ENCODE data around the gene SCNN1A. TPM values are rescaled to one million over a fixed set of nuclear protein-coding genes. Genes with fewer than 3 reads are reported as not detected.

SCNN1A gene
- under 1 TPM in 1 of 6 experiments, not detected in 5; 0.18 TPM for total RNA-seq (2021; fragmentation: NEBNext Ultra II Directional; extraction: Animal tissue kit (Norgen Biotek cat#: 25700))
- long read RNA-seq: 0 reads

DNA sequence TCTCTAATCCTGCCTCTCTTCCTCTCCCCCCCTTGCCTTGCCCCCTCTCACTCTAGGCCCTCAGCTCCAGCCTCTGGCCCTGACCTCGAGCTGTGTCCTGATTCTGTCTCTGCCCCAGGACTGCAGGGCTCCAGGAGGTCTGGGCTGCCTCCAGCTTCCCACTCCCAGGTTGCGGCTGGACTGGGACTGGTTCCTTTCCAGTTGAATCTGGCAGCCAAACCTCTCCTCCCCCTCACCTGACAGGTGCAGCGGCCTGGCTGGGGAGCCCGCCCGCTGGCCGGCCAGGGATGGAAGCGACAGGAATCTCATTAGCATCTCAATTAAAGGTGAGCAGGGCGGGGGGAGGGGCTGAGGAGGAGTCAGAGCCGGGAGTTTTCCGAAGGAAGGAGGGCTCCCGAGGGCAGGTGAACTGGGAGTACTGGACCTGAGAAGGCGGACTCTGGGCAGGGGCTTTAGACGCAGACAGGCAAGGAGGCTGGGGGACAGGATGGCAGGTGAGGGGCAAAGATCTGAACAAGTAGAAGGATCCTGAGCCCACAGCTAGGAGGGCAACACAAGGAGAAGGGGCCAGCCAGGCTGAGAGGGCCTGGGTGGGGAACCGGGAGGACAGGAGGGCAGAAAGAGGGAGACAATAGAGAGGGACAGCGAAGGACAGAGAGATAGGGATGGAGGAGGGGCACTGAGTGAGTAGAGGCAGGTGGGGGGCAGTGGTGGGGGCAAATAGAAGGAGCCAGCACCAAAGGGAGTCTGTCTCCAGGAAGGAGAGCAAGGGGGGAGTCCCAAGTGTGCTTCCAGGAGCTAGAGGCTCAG, at the start of gene SCNN1A:
TSS of gene SCNN1A (minus strand) at position 295 of the 810 bp plus-strand sequence. CDS start 780 bp downstream, outside the sequence.
- Mint-ChIP-seq H3K4me3 (no peak within 1 kb of the TSS), H3K27me3 (ENCODE audit: insufficient read depth) (peaks cover 1% of the 10 kb centered on the region), H3K4me1 (ENCODE audit: low read depth) (peaks cover 55% of the 10 kb centered on the region), H3K27ac (peak within 1 kb of the TSS; percentile 63), H3K36me3 (ENCODE audit: low read depth) (no peaks in the 10 kb centered on the region), H3K9me3 (no peaks in the 10 kb centered on the region)
- no peak for DNase-seq
- TF ChIP-seq, protein P1, sequence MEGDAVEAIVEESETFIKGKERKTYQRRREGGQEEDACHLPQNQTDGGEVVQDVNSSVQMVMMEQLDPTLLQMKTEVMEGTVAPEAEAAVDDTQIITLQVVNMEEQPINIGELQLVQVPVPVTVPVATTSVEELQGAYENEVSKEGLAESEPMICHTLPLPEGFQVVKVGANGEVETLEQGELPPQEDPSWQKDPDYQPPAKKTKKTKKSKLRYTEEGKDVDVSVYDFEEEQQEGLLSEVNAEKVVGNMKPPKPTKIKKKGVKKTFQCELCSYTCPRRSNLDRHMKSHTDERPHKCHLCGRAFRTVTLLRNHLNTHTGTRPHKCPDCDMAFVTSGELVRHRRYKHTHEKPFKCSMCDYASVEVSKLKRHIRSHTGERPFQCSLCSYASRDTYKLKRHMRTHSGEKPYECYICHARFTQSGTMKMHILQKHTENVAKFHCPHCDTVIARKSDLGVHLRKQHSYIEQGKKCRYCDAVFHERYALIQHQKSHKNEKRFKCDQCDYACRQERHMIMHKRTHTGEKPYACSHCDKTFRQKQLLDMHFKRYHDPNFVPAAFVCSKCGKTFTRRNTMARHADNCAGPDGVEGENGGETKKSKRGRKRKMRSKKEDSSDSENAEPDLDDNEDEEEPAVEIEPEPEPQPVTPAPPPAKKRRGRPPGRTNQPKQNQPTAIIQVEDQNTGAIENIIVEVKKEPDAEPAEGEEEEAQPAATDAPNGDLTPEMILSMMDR (IDR thresholded peaks at IDR 0.05): no peak

DNA sequence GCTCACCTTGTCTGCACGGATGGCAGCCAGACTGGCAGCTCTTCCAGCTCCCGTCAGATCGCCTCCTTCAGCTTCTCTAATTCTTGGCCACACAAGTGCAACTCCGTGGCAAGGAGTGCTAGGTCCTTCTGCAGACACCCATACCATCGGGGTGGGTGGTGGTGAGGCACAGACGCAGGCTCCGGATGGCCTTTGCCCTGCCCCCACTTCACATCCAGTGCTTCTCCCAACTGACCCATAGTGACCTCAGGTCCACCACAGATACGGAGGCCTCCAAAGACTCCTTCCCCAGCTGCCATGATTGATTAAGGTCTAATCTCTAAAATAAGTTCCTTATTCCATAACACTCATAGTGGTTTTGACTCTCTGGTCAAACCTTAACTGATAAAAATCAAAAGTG, 49.5 kb upstream of the SCNN1A start:
- DNase-seq: no peak
- H3K9me3 Mint-ChIP-seq: no peaks in the 10 kb centered on the region
- TF ChIP-seq, protein P1 (IDR thresholded peaks at IDR 0.05): no peak
- H3K4me1 Mint-ChIP-seq (ENCODE audit: low read depth): peaks cover 11% of the 10 kb centered on the region
- peaks cover 1% of the 10 kb centered on the region; the same call in 1 of the 2 replicates for H3K27me3 Mint-ChIP-seq (ENCODE audit: insufficient read depth)
- no peak overlapping the region for H3K27ac Mint-ChIP-seq
- no peaks in the 10 kb centered on the region for H3K36me3 Mint-ChIP-seq (ENCODE audit: low read depth)
- no peak overlapping the region for H3K4me3 Mint-ChIP-seq

DNA sequence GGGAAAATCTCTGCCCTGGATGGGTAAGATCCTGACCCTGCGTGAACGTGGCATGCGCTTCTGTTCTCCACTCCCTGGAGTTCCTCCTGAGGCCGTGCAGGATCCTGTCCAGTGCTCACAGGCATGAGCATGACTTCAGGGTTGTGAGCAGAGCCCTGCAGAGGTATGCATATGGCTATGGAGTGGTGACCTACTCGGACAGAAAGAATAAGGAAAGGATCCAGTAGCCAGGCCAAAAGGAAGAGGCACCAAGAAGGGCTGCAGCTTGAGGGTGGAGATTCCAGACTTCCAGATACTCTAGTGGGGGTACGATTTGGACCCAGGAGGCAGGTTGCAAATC, 48.6 kb upstream of the SCNN1A start:
- DNase-seq: no peak
- TF ChIP-seq, protein P1 (IDR thresholded peaks at IDR 0.05): no peak
- H3K36me3 Mint-ChIP-seq (ENCODE audit: low read depth): no peaks in the 10 kb centered on the region
- H3K4me1 Mint-ChIP-seq (ENCODE audit: low read depth): peaks cover 8% of the 10 kb centered on the region; the same call in 1 of the 2 replicates
- no peak overlapping the region for H3K4me3 Mint-ChIP-seq
- no peak overlapping the region for H3K27ac Mint-ChIP-seq
- peaks cover 1% of the 10 kb centered on the region; the same call in 1 of the 2 replicates for H3K27me3 Mint-ChIP-seq (ENCODE audit: insufficient read depth)
- H3K9me3 Mint-ChIP-seq: no peaks in the 10 kb centered on the region

DNA sequence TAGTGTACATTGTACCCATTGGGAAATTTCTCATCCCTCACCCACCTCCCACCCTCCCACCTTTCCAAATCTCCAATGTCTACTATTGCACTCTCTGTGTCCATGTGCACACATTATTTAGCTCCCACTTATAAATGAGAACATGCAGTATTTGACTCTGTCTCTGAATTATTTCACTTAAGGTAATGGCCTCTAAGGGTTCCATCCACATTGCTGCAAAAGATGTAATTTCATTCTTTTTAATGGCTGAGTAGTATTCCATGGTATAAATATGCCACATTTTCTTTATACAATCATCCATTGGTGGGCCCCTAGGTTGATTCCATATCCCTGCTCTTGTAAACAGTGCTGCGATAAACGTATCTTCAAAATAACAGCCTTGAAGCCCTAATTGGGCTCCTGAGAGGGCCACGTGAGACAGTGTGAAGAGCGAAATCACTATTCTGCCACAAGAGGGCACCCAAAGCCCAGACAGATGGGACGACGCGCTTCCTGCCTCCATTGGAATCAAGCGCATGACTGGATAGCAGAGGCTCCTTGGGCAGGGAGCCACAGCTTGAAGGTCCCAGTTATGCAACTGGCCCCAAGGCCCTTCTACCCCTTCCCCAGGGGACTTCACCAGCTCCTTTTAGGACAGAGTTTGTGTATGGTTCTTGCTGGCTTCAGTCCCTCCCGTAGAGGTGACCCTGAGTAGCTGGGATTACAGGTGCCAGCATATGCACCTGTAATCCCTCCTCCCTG, 48.1 kb upstream of the SCNN1A start:
- peak; percentile 81 for DNase-seq
- H3K27me3 Mint-ChIP-seq (ENCODE audit: insufficient read depth): peaks cover 1% of the 10 kb centered on the region; the same call in 1 of the 2 replicates
- no peaks in the 10 kb centered on the region for H3K9me3 Mint-ChIP-seq
- H3K4me3 Mint-ChIP-seq: no peak overlapping the region
- no peaks in the 10 kb centered on the region for H3K36me3 Mint-ChIP-seq (ENCODE audit: low read depth)
- TF ChIP-seq, protein P1 (IDR thresholded peaks at IDR 0.05): peak; percentile 94
- H3K4me1 Mint-ChIP-seq (ENCODE audit: low read depth): peaks cover 8% of the 10 kb centered on the region; the same call in 1 of the 2 replicates
- no peak overlapping the region for H3K27ac Mint-ChIP-seq

DNA sequence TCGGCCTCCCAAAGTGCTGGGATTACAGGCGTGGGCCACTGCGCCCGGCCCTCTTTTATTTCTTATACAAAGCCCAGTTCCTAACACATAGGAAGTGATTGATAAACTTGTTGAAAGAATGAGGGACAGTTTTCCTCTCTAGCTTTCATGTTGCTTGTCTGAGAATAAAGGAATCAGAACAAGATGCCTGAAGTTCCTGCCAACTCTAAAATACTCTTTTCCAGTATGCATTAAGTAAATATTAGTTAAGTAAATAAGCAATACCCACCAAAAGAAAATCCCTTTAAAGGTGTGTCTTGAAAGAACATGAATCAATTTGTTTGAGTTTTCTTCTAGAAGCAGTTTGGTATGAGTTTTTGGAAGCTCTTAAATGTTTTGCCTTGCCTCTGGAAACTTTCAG, 45.0 kb upstream of the SCNN1A start:
- TF ChIP-seq, protein P1 (IDR thresholded peaks at IDR 0.05): no peak
- no peak for DNase-seq
- peaks cover 1% of the 10 kb centered on the region for H3K27me3 Mint-ChIP-seq (ENCODE audit: insufficient read depth)
- no peak overlapping the region for H3K27ac Mint-ChIP-seq
- H3K4me1 Mint-ChIP-seq (ENCODE audit: low read depth): peaks cover 8% of the 10 kb centered on the region; the same call in 1 of the 2 replicates
- H3K9me3 Mint-ChIP-seq: no peaks in the 10 kb centered on the region
- H3K36me3 Mint-ChIP-seq (ENCODE audit: low read depth): peaks cover 5% of the 10 kb centered on the region; the same call in 1 of the 2 replicates
- no peak overlapping the region for H3K4me3 Mint-ChIP-seq

Data from HFFc6 (cell line).